GM21786 (cell line): ENCODE results near the gene ADAMTSL5.
"Not testable (repeated sequence)": the region's sequence is repeated elsewhere in the genome, so short reads cannot be mapped to it uniquely, and the experiment has no call there.

ENCODE experiments used
- ATAC-seq: cut with Tn5 transposase; IDR thresholded peaks from one replicate; pipeline ENCODE4 v1.9.1; 2021; ENCODE audit not compliant: unreplicated experiment

Gene ADAMTSL5, protein sequence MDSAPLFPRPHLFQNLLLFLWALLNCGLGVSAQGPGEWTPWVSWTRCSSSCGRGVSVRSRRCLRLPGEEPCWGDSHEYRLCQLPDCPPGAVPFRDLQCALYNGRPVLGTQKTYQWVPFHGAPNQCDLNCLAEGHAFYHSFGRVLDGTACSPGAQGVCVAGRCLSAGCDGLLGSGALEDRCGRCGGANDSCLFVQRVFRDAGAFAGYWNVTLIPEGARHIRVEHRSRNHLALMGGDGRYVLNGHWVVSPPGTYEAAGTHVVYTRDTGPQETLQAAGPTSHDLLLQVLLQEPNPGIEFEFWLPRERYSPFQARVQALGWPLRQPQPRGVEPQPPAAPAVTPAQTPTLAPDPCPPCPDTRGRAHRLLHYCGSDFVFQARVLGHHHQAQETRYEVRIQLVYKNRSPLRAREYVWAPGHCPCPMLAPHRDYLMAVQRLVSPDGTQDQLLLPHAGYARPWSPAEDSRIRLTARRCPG

DNA sequence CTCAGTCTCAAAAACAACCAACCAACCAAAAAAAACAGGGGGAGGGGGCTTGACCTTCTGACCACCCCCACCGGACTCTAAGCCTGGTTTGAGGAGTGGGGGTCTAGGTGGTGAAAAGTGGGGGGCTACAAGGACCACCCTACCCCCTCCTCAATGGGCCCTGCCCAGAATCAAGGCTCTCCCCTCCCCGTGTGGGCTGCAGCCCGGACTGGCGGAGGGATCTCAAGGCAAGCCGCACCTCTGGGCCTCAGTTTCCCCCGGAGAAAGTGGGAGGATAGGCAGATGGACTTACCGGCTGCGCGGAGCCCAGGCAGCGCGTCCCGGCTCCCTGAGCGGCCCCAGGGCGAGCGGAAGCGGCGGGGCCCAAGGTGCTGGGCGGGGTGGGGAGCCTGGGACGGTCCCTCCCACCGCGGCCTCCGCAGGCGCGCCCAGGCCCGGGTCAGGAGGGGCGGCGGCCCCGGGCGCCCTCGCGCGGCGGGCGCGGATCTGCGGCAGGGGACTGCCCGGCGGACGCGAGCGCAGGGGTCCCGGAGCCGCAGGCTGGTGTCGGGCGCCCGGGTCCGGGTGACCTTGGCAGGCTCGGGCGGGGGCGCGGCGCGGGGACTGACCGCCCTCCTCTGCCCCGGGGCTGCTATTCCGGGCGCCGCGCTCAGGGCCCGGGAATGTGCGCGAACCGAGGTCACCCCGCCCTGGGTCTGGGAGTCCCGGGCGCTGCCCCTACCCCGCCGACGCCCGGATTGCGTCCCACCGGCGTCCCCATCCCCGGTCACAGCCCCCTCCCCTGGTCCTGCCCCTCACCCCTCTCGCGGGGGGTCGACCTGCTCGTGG, at the start of gene ADAMTSL5:
TSS of gene ADAMTSL5 (minus strand) at position 349 of the 828 bp plus-strand sequence. CDS start 2,076 bp downstream, outside the sequence.
- no peak for ATAC-seq

DNA sequence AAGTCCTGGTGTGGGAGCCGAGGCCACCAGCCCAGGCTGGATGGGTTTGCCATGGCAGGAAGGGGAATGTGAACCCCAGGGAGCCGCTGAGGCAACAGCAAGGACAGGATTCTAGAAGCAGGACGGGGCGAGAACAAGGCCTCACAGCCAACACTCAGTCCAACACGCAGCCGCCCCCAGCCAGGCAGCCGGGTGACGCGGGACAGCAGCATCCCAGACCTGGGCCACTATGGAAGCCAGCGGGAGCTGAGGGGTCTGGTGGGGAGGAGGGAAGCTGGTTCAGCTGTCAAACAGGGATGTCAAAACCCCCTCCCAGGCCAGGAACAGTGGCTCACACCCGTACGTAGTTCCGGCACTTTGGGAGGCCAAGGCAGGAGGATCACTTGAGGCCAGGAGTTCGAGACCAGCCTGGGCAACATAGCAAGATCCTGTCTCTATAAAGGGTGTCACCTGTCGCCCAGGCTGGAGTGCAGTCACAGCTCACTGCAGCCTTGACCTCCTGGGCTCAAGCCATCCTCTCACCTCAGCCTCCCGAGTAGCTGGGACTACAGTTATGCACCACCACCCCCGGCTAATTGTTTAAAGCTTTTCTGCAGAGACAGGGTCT, 48.5 kb upstream of the ADAMTSL5 start:
- ATAC-seq, result no peak

DNA sequence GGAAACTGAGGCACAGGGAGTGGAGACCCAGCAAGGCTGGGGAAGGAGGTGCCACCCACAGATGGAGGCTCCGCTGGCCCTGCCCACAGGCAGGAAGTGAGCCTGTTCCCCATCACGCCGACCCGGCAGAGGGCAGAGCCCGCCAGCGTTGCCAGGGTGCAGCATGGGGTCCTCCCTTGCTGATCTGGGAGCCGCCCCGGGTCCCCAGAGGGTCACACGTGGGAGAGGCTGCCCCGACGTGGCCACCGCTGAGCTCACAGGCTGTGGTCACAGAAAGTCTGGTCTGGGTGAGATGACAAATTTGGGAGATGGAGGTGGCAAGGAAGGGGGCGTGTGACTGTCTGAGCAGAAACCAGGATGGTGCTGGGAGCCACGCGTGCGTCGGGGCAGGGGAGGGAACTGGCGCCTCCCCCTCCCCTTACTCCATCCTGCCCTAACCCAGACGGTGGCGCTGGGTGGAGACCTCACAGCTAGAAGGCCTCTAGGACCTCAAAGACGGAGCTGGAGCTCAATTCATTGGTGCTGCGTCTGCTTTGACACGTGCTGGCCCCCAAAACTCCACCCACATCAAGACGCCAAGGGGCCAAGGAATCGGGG, 47.6 kb upstream of the ADAMTSL5 start:
- no peak for ATAC-seq

DNA sequence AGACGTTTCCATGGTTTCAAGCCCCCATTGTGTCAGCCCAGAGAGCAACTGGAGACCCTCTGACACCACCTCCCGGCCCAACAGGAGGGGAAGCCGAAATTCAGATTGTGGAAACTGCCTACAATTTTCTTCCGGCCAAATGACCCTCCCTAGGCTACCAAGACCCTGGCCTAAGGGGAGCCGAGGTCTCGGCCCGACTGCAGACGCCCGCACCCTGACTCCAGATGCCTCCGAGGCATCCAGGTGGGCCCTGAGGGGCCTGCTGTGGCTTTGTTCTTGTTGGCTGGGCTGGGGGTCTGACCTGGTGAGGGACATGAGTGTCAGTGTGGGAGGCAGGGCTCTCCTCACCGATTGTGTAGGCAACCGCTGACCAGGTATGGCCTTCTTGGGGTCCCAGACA, 45.7 kb upstream of the ADAMTSL5 start:
- ATAC-seq, result no peak

DNA sequence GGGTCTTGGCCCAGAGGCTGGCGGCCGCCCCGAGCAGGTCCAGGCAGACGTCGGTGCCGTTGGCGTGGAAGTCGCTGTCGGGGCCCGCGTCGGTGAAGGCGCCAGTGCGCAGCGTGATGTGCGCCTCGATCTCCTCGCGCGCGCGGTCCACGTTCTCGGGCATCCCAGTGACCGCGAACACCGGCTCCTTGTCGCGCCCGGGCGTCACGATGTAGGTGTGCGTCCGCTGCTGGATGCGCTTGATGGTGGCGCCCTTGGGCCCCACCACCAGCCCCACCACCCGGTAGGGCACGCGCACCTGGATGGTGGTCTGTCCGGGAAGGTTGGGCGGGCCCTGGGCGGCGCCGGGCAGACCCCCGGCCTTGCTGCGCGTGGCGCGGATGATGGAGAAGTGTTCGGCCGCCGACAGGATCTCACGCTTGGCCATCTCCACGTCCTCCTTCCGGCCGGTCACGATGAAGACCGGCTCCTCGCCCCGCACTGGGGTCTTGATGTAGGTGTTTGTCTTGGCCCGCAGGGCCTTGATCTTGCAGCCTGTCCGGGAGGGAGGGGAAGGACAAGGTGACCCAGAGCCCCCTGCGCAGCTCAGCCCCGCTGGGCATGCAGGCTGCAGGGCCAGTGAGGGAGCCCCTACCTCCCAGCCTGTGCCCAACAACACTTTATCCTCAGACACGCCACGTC, 43.7 kb upstream of the ADAMTSL5 start:
- no peak for ATAC-seq

DNA sequence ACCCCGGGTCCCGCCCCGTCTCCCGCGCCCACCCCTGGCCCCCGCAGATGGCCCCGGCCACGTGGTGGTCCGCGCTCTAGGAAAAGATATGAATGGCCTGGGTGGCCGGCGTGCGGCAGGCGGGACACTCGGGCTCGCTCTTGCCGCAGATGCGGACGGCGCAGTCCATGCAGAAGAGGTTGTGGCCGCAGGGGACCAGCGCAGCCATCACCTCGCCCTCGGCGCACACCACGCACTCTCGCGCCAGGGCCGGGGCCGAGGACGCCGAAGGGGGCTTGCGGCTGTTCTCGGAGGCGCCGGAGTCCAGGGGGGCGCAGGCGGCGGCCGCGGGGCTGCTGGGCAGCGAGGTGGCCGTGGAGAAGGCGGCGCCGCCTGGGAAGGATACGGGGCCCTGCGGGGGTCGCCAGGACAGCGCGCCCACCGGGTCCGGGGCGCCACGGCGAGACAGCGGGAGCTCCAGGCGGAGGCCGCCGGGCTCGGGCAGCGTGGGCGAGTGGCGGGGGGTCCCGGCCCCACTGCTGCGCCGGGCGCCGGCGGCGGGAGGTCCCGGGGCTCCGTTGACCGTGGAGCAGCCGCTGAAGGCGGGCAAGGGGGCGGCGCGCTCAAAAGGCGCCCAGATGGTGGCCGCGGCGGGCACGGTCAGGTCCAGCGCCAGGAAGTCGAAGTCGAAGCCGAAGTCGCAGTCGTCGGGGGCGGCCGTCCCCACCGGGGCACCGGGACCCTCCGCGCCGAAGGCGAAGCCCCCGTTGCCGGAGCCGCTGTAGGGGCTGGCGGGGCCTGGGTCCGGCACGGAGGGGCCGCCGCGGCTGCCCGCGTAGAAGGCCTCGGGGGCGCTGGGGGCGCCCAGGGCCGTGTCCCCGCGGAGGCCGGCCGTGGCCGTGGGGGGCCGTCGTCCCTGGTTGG, 42.9 kb upstream of the ADAMTSL5 start:
- no peak for ATAC-seq

DNA sequence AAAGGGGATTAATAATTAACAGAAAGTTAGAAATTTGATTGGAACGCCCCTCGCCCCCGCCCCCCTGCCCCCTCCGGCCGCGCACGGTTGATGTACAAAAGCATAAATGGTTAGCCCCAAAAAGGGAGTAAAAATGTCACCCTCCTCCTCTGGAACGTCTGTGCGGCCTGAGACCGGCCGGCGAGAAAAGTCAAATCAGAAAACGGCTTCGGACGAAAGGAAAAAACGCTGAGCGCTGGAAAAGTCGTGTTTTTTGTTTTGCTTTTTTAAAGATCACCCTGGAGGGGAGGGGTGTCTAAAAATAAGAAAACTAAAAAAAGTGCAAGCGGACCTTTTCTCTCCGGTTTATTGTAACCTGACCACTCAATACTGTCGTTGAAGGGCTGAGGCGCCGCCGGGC, 42.1 kb upstream of the ADAMTSL5 start:
- ATAC-seq, result no peak

DNA sequence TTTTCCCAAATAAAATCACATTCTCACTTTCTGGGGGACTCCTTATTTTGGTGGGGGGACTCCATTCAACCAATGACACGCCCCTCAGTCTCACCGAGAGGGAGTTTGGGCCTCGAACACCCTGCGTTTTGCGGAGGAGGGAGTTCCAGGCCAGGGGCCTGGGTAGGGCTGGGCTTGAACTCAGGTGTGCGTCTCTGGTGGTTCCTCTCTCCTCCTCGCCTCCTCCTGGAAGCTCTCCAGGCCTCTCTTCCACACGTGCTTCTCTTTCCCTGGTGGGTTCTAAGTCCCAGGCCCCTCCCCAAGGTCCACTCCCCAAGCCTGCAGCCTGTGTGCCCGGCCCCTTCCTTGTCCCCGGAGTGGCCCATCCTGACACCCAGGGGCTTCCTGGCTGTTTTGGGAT, 40.6 kb upstream of the ADAMTSL5 start:
- ATAC-seq, result no peak

DNA sequence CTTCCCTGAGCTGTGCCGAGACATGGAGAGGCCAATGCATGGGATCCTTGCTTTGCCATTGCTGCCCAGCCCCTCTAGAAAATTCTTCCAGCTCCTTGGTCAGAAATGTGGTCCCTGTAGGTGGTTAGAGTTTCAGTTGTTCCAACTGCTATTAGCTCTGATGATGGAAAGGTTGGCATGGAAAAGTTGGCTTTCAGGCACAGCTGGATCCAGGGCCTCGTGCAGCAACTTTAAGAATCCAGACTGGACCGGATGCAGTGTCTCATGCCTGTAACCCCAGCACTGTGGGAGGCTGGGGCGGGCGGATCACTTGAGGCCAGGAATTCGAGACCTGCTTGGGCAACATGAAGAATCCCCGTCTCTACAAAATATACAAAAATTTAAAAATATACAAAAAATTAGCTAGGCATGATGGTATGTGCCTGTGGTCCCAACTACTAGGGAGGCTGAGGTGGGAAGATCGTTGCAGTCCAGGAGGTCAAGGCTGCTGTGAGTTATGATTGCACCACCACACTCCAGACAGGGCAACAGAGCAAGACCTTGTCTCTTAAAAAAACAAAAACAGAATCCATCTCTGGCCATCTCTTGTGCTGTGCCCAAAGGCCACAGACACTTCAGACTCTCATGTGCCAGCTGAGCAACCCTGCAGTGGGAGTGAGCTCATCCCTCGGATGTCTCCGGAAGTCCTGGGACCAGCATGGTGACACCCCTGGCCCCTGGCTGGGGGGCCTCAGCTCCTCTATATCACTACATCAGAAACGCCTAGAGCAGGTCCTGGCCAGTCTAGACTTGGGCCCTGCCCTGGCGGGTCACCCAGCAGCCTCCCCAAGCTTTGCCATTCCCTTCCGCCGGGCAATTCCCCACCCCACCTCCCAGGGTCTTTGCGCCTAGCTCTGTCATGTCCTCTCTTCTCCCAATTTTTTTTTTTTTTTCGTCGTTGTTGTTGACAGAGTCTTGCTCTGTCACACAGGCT, 38.5 kb upstream of the ADAMTSL5 start:
- ATAC-seq, result no peak

DNA sequence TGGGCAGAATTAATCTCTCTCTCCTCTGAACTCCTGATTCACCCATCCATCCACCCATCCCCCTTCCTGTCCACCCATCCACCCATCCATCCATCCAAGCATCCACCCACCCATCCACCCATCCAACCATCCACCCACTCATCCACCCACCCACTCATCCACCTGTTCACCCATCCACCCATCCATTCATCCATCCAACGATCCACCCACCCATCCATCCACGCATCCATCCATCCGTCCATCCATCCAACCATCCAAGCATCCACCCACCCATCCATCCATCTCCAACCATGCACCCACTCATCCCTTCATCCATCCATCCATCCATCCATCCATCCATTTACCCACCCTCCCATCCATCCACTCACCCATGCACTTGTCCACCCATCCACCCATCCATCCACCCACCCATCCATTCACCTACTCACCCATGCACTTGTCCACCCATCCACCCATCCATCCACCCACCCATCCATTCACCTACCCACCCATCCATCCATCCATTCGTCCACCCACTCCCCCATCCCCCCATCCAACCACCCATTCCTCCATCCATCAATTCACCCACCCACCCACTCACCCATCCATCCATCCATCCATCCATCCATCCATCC, 36.6 kb upstream of the ADAMTSL5 start:
- no peak for ATAC-seq

DNA sequence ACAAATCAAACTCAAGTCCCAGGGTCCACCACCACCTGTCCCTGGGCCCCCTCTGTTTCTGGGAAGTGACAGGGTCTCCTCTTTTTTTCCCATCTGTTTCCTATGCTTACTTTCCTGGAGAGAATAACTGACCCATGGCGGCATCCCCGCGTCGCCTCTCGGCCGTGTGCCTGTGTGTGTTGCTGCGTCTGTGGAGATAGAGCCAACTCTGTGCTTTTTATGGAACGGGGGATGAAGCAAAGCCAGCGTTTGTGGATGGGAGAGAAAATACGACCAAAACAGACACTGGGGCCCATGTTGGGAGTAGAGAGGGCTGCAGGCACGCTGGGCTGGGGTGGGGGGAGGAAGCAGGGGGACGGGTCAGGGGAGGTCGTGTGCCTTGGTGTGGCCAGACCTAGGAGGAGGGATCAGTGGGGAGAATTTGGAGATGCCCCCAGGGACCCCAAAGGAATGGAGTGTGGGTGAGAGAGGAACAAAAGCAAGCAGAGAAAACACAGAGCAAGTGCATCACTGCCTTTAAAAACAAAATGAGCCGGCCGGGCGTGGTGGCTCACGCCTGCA, 27.6 kb upstream of the ADAMTSL5 start:
- ATAC-seq, result no peak

DNA sequence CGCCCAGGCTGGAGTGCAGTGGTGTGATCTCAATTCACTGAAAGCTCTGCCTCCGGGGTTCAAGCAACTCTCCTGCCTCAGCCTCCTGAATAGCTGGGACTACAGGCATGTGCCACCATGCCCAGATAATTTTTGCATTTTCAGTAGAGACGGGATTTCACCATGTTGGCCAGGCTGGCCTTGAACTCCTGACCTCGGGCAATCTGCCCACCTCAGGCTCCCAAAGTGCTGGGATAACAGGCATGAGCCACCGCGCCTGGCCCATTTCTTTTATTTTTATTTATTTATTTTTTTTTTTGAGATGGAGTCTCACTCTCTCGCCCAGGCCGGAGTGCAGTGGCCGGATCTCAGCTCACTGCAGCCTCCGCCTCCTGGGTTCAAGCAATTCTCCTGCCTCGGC, 26.9 kb upstream of the ADAMTSL5 start:
- not testable (repeated sequence) for ATAC-seq

DNA sequence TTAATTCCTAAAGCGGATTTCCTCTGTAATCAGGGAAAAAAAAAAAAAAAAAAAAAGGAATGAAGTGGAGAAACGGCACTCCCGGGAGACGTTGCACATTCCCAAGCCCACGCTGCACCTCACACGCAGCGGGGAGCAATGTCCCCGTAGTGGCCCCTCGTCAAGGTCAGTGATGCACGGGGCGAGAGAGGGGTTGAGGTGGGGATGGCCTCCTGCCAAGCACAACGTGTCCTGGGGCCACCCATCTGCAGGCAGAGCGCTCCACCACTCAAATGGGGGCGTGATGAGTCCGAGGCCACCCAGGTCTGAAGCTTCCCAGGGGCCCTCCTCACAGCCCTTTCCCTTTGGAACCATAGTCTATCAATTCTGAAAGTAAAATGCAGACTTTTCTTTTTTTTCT, 26.2 kb upstream of the ADAMTSL5 start:
- ATAC-seq, result no peak

DNA sequence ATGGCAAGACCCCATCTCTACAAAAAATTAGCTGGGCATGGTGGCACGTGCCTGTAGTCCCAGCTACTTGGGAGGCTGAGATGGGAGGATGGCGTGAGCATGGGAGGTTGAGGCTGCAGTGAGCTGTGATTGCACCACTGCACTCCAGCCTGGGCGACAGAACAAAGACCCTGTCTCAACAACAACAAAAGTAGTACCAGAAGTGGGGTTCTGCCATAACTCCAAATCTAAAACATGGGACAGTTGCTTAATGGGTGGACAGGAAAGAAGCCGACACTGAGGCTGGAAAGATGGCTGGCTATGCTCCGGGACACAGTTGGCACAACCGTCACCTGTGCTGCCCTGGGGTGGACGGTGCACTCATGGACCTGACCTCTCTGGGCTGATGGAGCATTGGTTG, 22.9 kb upstream of the ADAMTSL5 start:
- not testable (repeated sequence) for ATAC-seq

DNA sequence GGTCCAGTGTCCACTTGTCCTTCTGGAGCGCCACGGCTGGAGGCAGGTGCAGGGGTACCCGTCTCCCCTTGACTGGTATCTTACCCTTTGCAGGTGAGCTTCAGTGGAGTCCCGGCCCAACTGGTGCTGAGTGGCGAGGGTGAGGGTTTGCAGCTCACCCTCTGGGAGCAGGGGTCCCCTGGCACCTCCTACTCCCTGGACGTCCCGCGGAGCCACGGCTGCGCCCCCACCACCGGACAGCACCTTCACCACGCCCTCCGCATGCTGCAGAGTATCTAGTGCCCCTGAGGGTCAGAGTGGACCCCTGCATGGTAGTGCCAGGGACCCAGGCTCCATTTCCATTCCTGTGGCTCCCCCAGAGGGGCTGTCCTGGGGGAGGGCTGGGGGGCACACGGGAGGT, 22.2 kb upstream of the ADAMTSL5 start:
- ATAC-seq, result no peak

DNA sequence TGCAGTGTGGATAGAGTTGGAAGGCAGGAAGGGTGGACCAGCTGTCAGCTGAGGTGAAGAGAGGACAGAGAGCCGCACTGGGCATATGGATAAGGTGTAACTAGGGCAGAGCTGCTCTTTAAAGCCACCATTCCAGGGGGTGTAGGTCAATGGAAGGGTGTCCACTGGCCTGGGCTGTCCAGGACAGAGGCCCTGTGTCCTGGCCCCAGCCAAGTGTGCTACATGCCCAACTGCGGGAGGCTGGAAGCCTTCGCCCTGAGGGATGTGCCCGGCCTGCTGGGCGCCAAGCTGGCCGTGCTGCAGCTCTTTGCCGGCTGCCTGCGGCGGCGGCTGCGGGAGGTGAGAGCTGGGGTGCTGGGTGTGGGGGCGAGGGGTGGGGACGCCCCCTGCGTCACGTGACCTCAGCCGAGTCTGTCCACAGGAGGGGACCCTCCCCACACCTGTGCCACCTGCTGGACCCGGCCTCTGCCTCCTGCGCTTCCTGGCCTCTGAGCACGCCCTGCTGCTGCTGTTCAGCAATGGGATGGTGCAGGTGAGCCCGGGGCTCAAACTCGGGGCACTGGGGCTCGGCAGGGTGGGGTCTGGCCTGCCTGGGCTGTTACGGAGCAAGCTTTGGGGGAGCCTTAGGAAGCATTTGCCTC, 20.8 kb upstream of the ADAMTSL5 start:
- ATAC-seq, result no peak

DNA sequence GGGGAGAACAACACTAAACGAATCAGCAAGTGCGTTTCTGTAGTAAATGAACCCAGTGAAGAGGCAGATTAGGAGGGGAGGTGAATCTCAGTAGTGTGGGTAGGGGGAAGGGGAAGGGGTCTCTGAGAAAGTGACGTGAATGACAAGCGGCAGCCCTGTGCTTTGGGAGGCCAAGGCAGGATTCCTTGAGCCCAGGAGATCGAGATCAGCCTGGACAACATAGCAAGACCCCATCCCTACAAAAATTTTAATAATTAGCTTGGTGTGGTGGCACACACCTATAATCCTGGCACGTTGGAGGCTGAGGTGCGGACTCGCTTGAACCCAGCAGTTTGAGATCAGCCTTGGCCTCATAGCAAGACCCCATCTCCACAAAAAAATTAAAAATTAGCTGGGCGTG, 19.2 kb upstream of the ADAMTSL5 start:
- ATAC-seq, result no peak
